Osteocyte (in vitro differentiated cells): ENCODE data around the gene KCNJ12. TPM values are rescaled to one million over a fixed set of nuclear protein-coding genes. Genes with fewer than 3 reads are reported as not detected.

Experiments used
- DNase-seq: peaks from one replicate; pipeline ENCODE4 v3.0.0; 2021; ENCODE audit warnings: mixed read lengths; ENCODE audit not compliant: unreplicated experiment; ENCODE audit errors: extremely low spot score
- H3K27ac Mint-ChIP-seq: one replicate; pipeline ENCODE4 v1.8.0; 2021; ENCODE audit warnings: mild to moderate bottlenecking, mixed read lengths; ENCODE audit not compliant: unreplicated experiment
- H3K27me3 Mint-ChIP-seq: one replicate; pipeline ENCODE4 v1.8.0; 2021; ENCODE audit warnings: mixed read lengths; ENCODE audit not compliant: unreplicated experiment
- H3K36me3 Mint-ChIP-seq: one replicate; pipeline ENCODE4 v1.8.0; 2021; ENCODE audit warnings: mixed read lengths; ENCODE audit not compliant: unreplicated experiment
- H3K4me1 Mint-ChIP-seq: one replicate; pipeline ENCODE4 v1.8.0; 2021; ENCODE audit warnings: mixed read lengths; ENCODE audit not compliant: unreplicated experiment
- H3K4me3 Mint-ChIP-seq: one replicate; pipeline ENCODE4 v1.8.0; 2021; ENCODE audit warnings: mild to moderate bottlenecking, moderate library complexity, mixed read lengths; ENCODE audit not compliant: unreplicated experiment
- H3K9me3 Mint-ChIP-seq: one replicate; pipeline ENCODE4 v1.8.0; 2021; ENCODE audit warnings: mixed read lengths; ENCODE audit not compliant: unreplicated experiment
- CTCF ChIP-seq: fragments of 200-600 bp; sonication (generic); IDR thresholded peaks from 2 replicates; pipeline ENCODE4 v1.5.0; 2021; ENCODE audit warnings: antibody characterized with exemption, mild to moderate bottlenecking, moderate library complexity
- total RNA-seq: library from RNA; stranded (reverse); gene quantifications from 2 replicates; pipeline ENCODE4 v1.2.1, GENCODE V29; 2021

The KCNJ12 gene
- total RNA-seq, 1 donor from 2014 or later = 2.3 TPM

DNA sequence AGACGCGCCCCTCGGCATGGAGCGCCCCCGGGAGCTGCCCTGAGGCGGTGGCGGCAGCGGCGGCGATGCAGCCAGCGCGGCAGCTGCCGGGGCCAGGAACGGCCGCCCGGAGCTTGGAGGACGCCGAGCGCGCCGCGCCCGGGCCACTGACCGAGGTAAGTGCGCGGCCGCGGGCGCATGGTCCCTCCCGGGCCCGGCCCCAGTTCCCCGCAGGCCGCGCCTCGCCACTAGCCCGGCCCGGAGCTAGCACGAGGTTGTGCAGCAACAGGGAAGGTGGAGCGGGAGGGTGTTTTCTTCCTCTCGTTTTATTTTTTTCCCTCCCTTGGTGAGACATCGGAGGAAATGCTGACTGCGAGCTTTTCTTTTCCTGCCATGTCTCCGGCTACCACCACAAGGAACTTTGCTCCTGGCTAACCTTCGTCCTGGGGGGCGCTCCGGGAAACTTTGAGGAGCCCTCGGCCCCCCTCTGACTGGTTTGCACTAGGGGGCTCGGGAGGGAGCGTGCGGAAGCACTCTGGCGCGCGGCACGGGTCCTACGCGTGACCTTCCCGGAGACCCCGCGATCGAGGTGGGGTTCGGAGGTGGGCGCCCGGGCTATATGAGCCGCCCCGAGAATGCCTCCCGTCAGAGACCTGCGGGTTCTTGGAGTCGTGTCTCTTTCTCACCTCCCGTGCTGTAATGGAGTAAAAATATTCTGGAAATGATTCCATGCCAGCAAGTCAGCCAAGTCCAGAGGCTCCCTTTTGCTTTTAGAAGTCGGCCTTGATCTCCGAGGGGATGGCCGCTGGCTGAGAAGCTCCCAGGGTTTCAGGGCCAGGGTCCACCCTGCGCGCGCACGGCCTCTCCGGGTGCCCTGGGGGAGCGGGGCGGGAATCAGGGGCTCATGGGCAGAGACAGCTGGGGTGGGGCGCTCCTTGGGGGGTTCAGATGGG is 868 bp downstream of the KCNJ12 start:
- Mint-ChIP-seq H3K27me3 (no peaks in the 10 kb centered on the region), H3K4me3 (peak overlapping the region; percentile 69), H3K9me3 (no peaks in the 10 kb centered on the region), H3K4me1 (peaks cover 18% of the 10 kb centered on the region), H3K36me3 (no peaks in the 10 kb centered on the region), H3K27ac (peak overlapping the region; percentile 65)
- no peak for DNase-seq
- TF ChIP-seq CTCF = no peak

DNA sequence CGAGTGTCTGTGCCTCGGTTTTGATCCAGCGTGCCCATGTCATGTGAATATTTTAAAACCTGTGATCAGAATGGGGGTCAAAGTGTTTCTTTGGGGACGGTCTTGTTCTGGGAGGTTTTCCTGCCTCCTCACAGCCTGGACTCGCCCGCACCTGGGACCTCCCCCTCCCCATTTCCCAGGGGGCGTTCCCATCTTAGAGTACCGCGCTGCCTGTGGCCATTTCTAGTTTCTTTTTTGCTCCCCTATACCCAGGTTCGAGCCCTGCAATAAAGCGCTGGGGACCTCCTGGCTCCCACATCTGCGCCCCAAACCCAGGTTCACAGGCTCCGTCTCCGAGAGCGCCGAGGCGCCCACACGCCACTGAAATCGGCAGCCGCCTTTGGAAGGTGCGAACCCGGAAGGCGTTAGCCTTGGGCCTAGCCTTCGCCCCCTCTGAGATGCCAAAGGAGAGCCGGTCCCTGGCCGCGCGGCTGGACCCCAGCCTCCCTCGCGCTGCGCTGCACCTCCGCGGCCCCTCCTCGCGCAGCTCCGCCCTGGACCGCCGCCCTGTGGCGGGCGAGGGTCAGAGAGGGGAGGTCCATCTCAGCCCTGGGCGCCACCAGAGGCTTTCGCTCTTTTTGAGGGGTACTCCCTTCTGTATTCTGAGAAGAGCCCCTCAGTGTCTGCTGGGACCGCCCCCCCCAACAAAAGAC is 1.7 kb downstream of the KCNJ12 start:
- Mint-ChIP-seq H3K27me3 (no peaks in the 10 kb centered on the region), H3K36me3 (no peaks in the 10 kb centered on the region), H3K9me3 (no peaks in the 10 kb centered on the region), H3K4me1 (peaks cover 25% of the 10 kb centered on the region), H3K4me3 (peak overlapping the region; percentile 69), H3K27ac (no peak overlapping the region)
- no peak for DNase-seq
- peak; percentile 7 for TF ChIP-seq CTCF

DNA sequence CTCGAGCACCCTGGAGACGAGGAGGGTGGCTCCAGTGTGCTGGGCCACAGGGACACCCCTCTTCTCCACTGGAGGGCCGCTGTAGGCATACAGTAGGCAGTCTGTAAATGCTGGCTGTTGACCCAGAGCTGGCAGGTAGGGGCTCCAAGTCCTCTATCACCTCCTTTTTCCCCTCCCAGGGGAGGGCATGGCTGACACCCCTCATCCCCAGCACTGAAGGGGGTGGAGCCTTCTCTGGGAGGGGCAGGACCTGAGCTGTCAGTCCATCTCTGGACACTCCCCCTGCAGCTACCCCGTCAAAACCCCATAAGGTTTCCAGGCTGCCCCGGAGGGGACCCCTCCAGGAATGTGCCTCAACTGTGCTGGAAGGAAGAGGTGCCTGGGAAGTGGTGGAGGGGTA is 2.4 kb downstream of the KCNJ12 start:
- Mint-ChIP-seq H3K9me3 (no peaks in the 10 kb centered on the region), H3K36me3 (no peaks in the 10 kb centered on the region), H3K27me3 (no peaks in the 10 kb centered on the region), H3K4me1 (peaks cover 28% of the 10 kb centered on the region), H3K4me3 (no peak overlapping the region), H3K27ac (no peak overlapping the region)
- TF ChIP-seq CTCF = no peak
- no peak for DNase-seq

DNA sequence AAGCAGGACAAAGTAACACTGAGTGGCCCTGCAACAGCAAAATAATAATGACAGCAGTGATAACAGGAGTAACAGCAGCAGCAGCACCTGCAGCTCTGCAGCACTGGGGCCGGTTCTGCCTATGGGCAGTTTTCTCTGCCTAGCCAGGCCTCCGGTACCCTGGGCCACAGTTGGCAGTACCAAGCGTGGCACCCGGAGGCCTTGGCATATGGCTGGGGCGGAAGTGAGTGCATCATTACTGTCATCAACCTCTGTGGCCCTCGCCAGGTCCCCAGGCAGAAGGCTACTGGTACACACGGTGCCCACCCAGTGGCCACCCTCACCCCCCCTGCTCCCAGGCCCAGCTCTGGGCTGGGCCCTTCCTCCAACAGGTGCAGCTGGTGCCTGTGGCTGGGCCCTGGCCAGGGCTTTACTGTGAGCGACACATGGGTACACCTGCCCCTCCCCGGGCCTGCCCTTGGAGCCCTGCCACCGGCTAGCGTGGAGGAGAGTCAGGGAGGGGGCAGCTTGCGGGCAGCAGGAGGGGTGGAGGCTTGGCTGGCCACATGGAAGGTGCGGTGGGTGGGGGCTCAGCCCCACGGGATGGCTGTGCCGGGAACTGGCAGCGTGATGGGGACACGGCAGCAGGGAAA is 3.0 kb downstream of the KCNJ12 start:
- Mint-ChIP-seq H3K27ac (no peak overlapping the region), H3K4me3 (no peak overlapping the region), H3K4me1 (peaks cover 34% of the 10 kb centered on the region), H3K9me3 (no peaks in the 10 kb centered on the region), H3K36me3 (no peaks in the 10 kb centered on the region), H3K27me3 (no peaks in the 10 kb centered on the region)
- no peak for TF ChIP-seq CTCF
- no peak for DNase-seq

DNA sequence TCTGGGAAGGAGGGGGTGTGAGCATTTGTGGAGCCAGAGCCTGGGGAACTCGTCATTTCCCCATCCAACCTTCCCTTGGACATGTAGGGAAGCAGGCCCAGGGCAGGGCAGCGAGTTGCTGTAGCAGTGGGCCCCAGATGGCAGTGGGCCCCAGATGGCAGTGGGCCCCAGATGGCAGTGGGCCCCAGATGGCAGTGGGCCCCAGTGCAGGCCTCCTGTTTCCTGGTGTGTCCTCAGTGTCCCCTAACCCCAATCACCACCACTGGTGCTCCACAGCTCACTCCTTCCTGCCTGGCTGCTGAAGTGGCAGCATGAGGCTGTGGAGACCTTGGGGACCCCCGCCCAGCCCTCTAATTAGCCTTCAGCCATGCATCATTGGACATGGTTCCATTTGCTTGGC is 4.5 kb downstream of the KCNJ12 start:
- Mint-ChIP-seq H3K4me3 (no peak overlapping the region), H3K9me3 (no peaks in the 10 kb centered on the region), H3K27ac (no peak overlapping the region), H3K27me3 (no peaks in the 10 kb centered on the region), H3K36me3 (no peaks in the 10 kb centered on the region), H3K4me1 (peaks cover 28% of the 10 kb centered on the region)
- TF ChIP-seq CTCF = no peak
- no peak for DNase-seq
